ENCODE data around the gene TRMT112.
A peak's percentile ranks its signal among the peaks of the same experiment; 100 is the strongest.

TRMT112 gene

GRCh38 chr11:64317325-64317960, at the start of gene TRMT112:
Gene TRMT112, minus strand, starts transcription at chr11:64317559. Its CDS starts 33 bp downstream, at chr11:64317526.
- DNase-seq, result peak; percentile 97

DNA sequence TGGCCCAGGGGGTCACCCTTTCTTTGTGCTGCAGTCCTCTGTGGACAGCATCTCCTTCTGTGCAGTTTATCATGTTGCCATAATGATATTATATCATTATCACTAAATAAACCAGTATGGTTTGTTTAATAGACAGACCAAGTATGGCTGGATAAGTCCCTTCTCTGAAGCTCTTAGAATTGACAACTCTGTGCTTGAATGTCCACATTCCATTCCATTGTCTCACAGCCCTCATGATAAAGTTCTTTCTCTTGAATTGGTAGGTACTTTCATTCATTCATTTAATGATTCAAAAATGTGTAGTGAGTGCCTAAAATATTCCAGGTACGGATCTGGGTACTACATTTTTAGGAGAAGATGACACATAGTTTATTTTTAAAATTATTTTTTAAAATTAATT, 49.4 kb upstream of the TRMT112 start:
- DNase-seq, result no peak

GRCh38 chr11:64364911-64365310, 47.6 kb upstream of the TRMT112 start:
- DNase-seq, result no peak

GRCh38 chr11:64364435-64364834, 47.1 kb upstream of the TRMT112 start:
- DNase-seq, result no peak

GRCh38 chr11:64362339-64362738, 45.0 kb upstream of the TRMT112 start:
- DNase-seq, result no peak

GRCh38 chr11:64361659-64362058, 44.3 kb upstream of the TRMT112 start:
- no peak for DNase-seq

GRCh38 chr11:64360448-64360921, 43.1 kb upstream of the TRMT112 start:
- no peak for DNase-seq

DNA sequence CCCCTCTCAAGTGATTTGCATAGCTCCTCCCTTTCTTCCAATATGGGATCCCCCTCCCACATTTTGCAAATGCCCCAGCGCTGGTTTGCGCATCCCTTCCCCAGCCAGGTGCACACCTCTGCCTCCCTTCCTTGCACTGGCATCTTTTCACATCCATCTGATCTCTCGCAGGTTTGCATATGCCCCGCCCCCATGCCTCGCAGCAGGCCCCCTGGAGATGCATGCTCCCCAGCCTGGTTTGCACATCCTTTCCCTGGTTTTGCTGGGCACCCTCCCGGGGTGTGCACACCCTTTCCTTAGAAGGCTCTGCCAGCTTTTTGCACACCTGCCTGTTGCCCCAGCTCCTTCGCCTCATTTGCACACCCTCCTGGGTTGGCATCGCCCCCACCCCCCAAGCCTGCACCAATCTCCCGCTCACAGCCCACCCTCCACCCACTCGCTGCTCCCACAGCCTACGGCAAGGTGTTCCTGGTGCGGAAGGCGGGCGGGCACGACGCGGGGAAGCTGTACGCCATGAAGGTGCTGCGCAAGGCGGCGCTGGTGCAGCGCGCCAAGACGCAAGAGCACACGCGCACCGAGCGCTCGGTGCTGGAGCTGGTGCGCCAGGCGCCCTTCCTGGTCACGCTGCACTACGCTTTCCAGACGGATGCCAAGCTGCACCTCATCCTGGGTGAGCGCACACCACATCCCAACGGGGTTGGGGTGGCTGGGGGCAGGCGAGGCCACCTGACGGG, 42.5 kb upstream of the TRMT112 start:
- no peak for DNase-seq

GRCh38 chr11:64358907-64359711, 41.8 kb upstream of the TRMT112 start, which contains the start of gene RPS6KA4:
Gene RPS6KA4, plus strand, starts transcription at chr11:64359162. Its CDS starts 74 bp downstream, at chr11:64359236.
- no peak for DNase-seq

DNA sequence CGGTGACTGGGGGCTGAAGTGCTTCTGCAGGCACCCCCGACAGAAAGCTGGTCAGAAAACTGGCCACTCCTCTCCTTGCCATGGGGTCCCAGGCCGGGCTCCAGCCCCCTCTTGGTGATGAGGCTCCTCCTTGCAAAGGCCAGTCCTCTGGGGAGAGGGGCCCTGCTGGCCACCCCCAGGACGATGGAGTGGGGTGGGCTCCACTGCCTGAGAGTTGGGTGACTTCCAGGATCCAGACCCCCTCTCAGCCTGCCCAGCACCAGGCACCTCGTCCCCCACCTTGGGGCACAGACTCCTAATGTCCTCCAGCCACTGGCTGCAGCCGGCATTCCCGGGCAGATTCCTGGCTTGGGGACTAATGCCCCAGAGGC, 41.2 kb upstream of the TRMT112 start:
- no peak for DNase-seq

- no peak for DNase-seq
Observed at GRCh38 chr11:64357904-64358535, 40.7 kb upstream of the TRMT112 start.

DNA sequence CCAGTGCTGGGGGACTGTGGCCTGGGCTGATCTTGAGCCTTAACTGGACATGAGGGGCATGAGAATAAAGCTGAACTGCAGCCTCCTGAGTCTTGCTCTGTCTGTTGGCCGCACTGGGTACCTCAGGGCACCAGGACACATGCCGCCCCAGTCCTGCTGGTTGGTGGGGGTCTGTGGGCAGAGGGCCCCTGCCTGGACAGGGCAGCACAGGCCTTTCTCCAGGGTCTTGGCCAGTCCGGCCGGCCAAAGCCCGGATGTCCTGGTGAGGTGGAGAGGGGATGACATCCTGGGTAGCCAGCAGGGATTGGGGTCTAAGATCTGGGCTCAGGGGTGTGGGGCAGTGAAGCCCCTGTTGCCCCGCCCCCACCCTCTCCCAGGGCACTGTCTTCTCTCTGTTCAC, 40.1 kb upstream of the TRMT112 start:
- DNase-seq, result no peak

DNA sequence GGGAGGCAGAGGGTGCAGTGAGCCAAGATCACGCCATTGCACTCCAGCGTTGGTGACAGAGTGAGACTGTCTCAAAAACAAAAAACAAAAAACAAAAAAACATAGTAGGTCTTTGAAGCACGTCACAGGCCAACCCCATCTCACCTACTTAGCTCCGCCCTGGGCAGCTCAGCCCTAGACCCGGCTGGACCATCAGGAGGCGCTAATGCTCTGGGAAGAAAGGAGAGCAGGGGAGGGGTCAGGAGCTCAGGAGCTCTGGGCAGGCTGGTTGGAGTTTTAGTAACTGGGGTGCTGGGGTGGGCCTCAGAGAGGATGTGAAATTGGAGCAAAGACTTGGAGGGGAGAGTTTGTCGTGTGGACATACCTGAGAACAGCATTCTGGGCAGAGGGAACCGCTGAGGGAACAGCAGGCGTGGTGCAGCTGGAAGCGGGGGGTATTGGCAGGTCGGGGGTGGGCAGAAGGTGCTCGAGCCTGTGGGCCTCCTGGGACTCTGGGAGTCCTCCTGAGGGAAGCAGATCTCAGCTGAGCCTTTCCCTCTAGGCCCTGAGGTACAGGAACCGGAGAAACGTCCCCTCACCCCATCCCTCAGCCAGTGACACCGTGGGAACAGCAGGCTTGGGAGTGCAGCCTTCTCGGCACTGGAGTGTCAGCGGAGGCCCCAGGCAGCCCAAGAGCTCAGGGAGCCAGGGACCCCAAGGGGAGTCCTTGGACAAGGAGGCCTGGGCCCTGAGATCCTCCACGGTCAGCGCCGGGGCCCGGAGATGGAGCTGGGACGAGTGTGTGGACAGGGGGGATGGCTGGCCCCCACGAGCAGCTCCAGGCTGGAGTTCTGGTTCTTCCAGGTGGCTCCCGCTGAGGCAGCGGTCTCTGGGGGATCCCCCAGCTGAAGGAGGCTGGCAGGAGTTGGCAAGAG, 39.4 kb upstream of the TRMT112 start:
- DNase-seq, result no peak

DNA sequence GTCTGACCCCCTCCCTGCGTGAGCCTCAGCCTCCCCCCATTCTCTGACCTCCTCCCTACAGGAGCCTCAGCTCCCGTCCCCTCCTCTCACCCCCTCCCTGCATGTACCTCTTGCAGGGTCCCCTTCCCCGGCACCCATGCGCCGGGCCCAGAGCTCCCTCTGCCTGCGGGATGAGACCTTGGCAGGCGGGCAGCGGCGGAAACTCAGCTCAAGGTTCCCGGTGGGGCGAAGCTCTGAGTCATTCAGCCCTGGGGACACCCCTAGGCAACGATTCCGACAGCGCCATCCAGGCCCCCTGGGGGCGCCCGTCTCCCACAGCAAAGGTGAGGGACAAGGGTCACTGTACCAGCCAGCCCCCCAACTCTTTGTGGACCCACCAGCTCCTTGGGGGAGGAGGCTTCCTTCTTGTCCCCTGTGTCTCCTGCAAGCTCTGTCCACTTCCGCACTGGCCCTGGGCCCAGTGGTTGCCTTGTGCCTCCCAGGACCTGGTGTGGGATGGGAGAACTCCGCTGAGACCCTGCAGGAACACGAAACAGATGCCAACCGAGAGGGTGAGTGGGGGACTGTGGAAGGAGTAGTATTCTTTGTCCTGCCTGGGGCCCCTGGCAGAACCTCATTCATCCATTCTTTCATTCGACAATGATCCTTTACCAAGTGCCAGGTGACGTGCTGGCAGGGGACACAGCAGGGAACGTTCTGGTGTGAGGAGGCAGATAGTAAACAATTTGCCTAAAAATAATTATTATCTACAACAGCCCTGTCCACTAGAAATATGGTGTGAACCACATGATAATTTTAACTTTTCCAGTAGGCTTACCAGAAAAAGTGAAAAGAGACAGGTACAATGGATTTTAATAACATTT, 38.0 kb upstream of the TRMT112 start:
- peak; percentile 57 for DNase-seq

- DNase-seq, result no peak
Observed at GRCh38 chr11:64353715-64354506, 36.6 kb upstream of the TRMT112 start.

DNA sequence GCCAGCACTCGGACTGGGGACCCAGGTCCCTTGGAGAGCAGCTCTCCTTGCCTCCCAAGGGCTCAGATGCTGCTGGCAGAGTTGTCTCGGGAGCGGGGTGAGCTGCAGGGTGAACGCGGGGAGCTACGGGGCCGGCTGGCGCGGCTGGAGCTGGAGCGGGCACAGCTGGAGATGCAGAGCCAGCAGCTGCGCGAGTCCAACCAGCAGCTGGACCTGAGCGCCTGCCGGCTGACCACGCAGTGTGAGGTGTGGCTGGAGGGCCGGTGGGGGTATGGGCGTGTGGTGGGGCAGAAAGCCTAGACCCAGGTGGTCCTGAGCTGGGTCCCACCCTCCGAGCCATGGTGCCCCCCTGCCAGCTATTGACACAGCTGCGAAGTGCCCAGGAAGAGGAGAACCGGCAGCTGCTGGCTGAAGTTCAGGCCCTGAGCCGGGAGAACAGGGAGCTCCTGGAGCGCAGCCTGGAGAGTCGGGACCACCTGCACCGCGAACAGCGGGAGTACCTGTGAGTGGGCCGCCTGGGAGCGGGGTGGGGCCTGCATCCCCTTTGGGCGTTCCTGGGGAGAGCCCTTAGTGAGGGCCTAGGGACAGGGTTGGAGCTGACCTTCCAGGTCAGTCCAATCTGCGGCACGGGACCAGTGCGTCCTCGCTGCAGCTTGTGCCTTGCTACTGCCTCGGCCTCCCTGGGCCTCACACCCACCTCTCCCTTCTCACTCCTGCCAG, 35.8 kb upstream of the TRMT112 start:
- no peak for DNase-seq

- no peak for DNase-seq
Observed at GRCh38 chr11:64352099-64352994, 35.0 kb upstream of the TRMT112 start.

DNA sequence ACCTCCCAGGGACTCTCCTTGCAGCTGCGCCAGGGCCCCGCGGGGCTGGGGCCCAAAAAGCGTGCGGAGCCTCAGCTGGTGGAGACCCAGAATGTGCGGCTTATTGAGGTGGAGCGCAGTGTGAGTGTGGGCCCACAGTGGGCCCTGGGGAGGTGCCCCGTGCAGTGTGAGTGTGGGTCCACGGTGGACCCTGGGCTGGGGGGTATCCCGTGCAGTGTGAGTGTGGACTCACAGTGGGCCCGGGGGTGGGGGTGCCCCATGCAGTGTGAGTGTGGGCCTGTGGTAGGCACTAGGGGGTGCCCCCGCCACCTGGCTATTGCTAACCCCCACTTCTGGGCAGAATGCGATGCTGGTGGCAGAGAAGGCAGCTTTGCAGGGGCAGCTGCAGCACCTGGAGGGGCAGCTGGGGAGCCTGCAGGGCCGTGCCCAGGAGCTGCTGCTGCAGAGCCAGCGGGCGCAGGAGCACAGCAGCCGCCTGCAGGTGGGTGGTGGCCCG, 33.8 kb upstream of the TRMT112 start:
- no peak for DNase-seq
